SK-N-SH (cell line): ENCODE results near the gene MORC1.

ENCODE experiments used
- MXI1 ChIP-seq: IDR thresholded peaks from 2 replicates; pipeline ENCODE4 v1.6.1; 2012; ENCODE audit warnings: mild to moderate bottlenecking, low read depth, low read length, improper control_type of control experiment
- TF ChIP-seq, protein P1 (sequence below): fragments of 200-600 bp; sonication (generic); IDR thresholded peaks from 2 replicates; pipeline ENCODE4 v1.6.1; 2017; ENCODE audit warnings: antibody characterized with exemption, mild to moderate bottlenecking, moderate library complexity

DNA sequence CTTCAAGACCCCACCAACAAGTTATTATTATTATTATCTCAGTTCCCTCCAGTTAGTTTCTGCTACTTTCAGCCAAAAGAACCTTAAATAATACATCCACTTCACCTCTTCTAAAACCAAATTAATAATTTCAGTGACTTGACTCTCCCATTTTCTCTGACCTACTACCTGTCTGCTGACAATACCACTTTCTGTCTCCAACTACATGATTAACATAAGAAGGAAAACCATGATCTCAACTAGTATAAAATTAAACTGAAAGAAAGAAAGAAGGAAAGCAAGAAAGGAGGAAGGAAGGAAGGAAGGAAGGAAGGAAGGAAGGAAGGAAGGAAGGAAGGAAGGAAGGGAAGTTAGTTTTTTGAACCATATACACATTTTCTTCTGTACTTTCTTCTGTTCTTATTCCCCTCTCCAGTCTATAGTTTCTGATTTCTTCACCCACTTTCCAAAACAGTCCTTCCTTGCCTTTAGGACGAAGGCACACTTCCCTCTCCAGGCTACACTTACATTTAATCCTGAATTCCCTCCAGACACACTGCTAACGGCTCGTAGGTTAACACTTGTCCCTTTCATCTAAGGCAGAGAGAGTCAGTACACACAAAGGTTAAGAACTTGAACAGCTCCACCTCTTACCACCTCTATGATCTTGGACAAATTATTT, 84.8 kb downstream of the MORC1 start:
- TF ChIP-seq, protein P1, sequence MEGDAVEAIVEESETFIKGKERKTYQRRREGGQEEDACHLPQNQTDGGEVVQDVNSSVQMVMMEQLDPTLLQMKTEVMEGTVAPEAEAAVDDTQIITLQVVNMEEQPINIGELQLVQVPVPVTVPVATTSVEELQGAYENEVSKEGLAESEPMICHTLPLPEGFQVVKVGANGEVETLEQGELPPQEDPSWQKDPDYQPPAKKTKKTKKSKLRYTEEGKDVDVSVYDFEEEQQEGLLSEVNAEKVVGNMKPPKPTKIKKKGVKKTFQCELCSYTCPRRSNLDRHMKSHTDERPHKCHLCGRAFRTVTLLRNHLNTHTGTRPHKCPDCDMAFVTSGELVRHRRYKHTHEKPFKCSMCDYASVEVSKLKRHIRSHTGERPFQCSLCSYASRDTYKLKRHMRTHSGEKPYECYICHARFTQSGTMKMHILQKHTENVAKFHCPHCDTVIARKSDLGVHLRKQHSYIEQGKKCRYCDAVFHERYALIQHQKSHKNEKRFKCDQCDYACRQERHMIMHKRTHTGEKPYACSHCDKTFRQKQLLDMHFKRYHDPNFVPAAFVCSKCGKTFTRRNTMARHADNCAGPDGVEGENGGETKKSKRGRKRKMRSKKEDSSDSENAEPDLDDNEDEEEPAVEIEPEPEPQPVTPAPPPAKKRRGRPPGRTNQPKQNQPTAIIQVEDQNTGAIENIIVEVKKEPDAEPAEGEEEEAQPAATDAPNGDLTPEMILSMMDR: no peak
- TF ChIP-seq MXI1: no peak
